Naive thymus-derived CD8-positive, alpha-beta T cell (primary cell): Measurements from ENCODE around the gene GNAI2. TPM values are rescaled to one million over a fixed set of nuclear protein-coding genes. Genes with fewer than 3 reads are reported as not detected.

Experiments
- ATAC-seq, 2 donors: fragments of 150-1000 bp; cut with Tn5 transposase in 1 of 2; sonication (Bioruptor Pico), chemical (Tn5 transposase) in 1 of 2; 1 replicate in 1 of 2; 2 replicates in 1 of 2; pipeline ENCODE4 v1.10.0; 2021; ENCODE audit warnings: mild to moderate bottlenecking in 2 of 2, moderate library complexity in 2 of 2
- POLR2A ChIA-PET: fragments of 350-600 bp; sonication (Branson Sonifier 250); formaldehyde crosslinking; loops from one replicate; lab custom pipeline; 2021; ENCODE audit warnings: antibody characterized with exemption; lab: Charles Lee
- DNase-seq, 10 donors: peaks; one replicate each; pipeline versions ENCODE4 v3.0.0 to v3.0.0-alpha.2; 2020 to 2022
- H3K27ac Mint-ChIP-seq, 10 donors: one replicate each; pipeline ENCODE4 v1.8.0; 2020 to 2022; ENCODE audit warnings: mild to moderate bottlenecking in 10 of 10, mixed read lengths in 10 of 10, moderate library complexity in 4 of 10, inconsistent platforms in 1 of 10
- H3K27me3 Mint-ChIP-seq, 5 donors: one replicate each; pipeline ENCODE4 v1.8.0; 2021 to 2022; ENCODE audit warnings: mixed read lengths in 5 of 5
- H3K36me3 Mint-ChIP-seq, 3 donors: one replicate each; pipeline ENCODE4 v1.8.0; 2020 to 2022; ENCODE audit warnings: mixed read lengths in 3 of 3, mild to moderate bottlenecking in 2 of 3, inconsistent platforms in 1 of 3
- H3K4me1 Mint-ChIP-seq, 4 donors: one replicate each; pipeline ENCODE4 v1.8.0; 2021 to 2022; ENCODE audit warnings: mixed read lengths in 4 of 4
- H3K4me3 Mint-ChIP-seq, 10 donors: one replicate each; pipeline ENCODE4 v1.8.0; 2020 to 2022; ENCODE audit warnings: mild to moderate bottlenecking in 10 of 10, mixed read lengths in 10 of 10, moderate library complexity in 6 of 10, inconsistent platforms in 1 of 10
- H3K9me3 Mint-ChIP-seq, 9 donors: one replicate each; pipeline ENCODE4 v1.8.0; 2020 to 2022; ENCODE audit warnings: mixed read lengths in 9 of 9, mild to moderate bottlenecking in 3 of 9, inconsistent platforms in 1 of 9, moderate library complexity in 1 of 9
- polyA plus RNA-seq, 3 donors: library from polyadenylated mRNA; unstranded; fragments of 300-500 nt; fragmentation: Illumina TruSeq; gene quantifications; one replicate each; pipeline ENCODE4 v1.2.3, GENCODE V29; 2021
- total RNA-seq, 8 experiments: library from RNA in 2 of 8; stranded (reverse) in 2 of 8; gene quantifications; one replicate each; pipeline ENCODE4 v1.2.3 and lab custom pipeline; 2021 to 2026

The GNAI2 gene
- total and polyA plus RNA-seq, 5 experiments from 2014 or later: 253 to 534 (median 405) TPM

- H3K27ac Mint-ChIP-seq: no peak overlapping the region
- no peaks in the 10 kb centered on the region for H3K36me3 Mint-ChIP-seq
- no peaks in the 10 kb centered on the region for H3K9me3 Mint-ChIP-seq
- peaks cover 20 to 61% (median 33%) of the 10 kb centered on the region in 4 donors for H3K4me1 Mint-ChIP-seq
- peak overlapping the region in 1 of 10 donors; percentile 34 for H3K4me3 Mint-ChIP-seq
- no peak for ATAC-seq
- DNase-seq: no peak
- H3K27me3 Mint-ChIP-seq: no peaks in the 10 kb centered on the region
- POLR2A ChIA-PET: interaction anchor here (0.6 to 6.1 kb wide), 8 partner anchors 7 to 887 kb away, joined by 3 to 82 read pairs (median 6); partner anchors contain the start of genes GNAI2 and IFRD2
Measured at GRCh38 chr3:50230104-50230793, 5.8 kb upstream of the GNAI2 start.

DNA sequence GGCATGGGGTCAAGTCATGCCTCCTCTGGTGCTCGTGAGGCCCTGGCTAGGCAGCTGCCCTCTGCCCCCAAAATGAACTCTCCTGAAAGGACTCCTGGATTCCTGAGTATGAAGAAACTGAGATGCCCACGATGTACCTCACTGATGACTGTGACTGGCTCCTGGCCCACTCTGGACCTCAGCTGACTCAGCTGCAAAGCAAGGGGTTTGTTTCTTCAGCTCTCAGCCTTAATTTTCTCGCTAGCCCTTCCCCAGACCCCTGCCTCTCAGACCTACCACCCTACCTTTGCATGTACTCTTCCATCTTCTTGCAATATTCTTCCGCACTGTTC, 5.2 kb upstream of the GNAI2 start:
- no peaks in the 10 kb centered on the region for H3K9me3 Mint-ChIP-seq
- no peaks in the 10 kb centered on the region for H3K36me3 Mint-ChIP-seq
- no peaks in the 10 kb centered on the region for H3K27me3 Mint-ChIP-seq
- H3K27ac Mint-ChIP-seq: peak overlapping the region in 2 of 10 donors; percentile 68 to 83
- ATAC-seq (no peak), DNase-seq (no peak)
- peak overlapping the region in 1 of 10 donors; percentile 2 for H3K4me3 Mint-ChIP-seq
- POLR2A ChIA-PET: interaction anchor here (0.6 to 6.1 kb wide), 6 partner anchors 11 to 887 kb away, joined by 3 to 50 read pairs (median 4); partner anchors contain the start of gene IFRD2
- peaks cover 21 to 63% (median 37%) of the 10 kb centered on the region in 4 donors for H3K4me1 Mint-ChIP-seq

DNA sequence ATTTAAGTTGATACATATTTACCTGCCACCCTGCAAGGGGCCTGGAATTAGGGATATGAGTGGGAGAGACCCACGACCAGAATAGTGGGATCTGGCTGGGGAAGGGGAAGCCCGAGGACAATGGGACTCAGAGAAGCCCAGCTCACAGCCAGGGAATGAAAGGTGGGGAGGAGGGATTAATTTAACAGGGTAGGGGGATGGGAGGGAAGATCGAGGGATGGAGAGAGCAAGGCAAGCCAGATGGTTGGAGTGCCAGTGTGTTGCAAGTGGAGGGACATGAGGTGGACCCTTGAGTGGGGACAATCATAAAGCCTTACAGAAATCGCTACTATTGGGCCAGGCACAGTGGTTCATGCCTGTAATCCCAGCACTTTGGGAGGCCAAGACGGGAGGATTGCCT, 4.4 kb upstream of the GNAI2 start:
- POLR2A ChIA-PET: interaction anchor here (1.3 to 6.1 kb wide), 3 partner anchors 11 to 61 kb away, joined by 4 to 50 read pairs (median 6); partner anchors contain the start of gene IFRD2
- DNase-seq (no peak), ATAC-seq (no peak)
- Mint-ChIP-seq H3K4me1 (peaks cover 19 to 58% (median 34%) of the 10 kb centered on the region in 4 donors), H3K4me3 (no peak overlapping the region), H3K36me3 (no peaks in the 10 kb centered on the region), H3K27me3 (no peaks in the 10 kb centered on the region), H3K9me3 (no peaks in the 10 kb centered on the region), H3K27ac (peak overlapping the region in 2 of 10 donors; percentile 38 to 53)

DNA sequence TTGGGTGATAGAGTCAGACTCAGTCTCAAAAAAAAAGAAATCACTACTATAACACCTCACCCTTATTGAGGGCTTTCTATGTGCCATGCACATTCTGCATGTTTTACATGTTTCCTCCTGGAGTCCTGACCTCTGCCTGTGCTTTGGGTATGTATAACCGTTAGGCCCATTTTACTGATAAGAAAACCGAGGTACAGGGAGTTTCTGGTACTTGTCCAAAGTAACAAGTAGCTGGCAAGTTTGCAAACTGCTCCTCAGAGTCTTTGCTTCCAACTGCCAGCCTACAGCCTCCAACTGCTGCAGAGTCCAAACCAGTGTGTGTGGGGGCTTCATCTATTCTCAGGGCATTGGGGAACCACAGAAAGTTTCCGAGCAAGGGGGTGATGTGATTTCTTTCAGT, 3.7 kb upstream of the GNAI2 start:
- Mint-ChIP-seq H3K36me3 (no peaks in the 10 kb centered on the region), H3K27me3 (no peaks in the 10 kb centered on the region), H3K9me3 (no peaks in the 10 kb centered on the region), H3K4me3 (no peak overlapping the region), H3K27ac (peak overlapping the region in 1 of 10 donors; percentile 74), H3K4me1 (peaks cover 17 to 52% (median 31%) of the 10 kb centered on the region in 4 donors)
- ATAC-seq (no peak), DNase-seq (no peak)
- POLR2A ChIA-PET: interaction anchor here (0.8 to 6.1 kb wide), 3 partner anchors 10 to 105 kb away, joined by 3 to 50 read pairs (median 6); no protein-coding TSS in a partner anchor

DNA sequence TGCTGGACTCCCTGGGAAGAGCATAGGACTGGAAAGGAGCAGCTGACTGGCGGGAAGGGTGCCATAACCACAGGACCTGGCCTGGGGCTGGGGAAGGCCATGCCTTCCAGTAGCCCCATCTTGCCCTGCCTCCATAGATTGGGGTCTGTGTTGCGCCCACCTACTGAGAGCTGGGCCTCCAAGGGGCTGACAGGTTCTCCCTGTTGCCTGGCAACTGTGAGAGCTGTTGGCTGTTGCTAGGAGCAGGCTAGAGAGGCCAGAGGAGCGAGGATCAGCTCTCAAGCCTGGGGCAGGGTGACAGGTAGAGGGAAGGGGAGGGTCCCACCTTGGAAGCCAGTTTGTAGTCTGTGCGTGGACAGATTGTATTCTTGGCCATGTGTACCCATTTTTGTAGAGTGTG, 2.8 kb upstream of the GNAI2 start:
- Mint-ChIP-seq H3K4me3 (peak overlapping the region in 1 of 10 donors; percentile 14), H3K4me1 (peaks cover 15 to 48% (median 29%) of the 10 kb centered on the region in 4 donors), H3K36me3 (no peaks in the 10 kb centered on the region), H3K27me3 (no peaks in the 10 kb centered on the region), H3K9me3 (no peaks in the 10 kb centered on the region), H3K27ac (peak overlapping the region in 5 of 10 donors; percentile 51 to 74 (median 69))
- no peak for DNase-seq
- POLR2A ChIA-PET: interaction anchor here (0.6 to 1.0 kb wide), 5 partner anchors 9 to 104 kb away, joined by 3 read pairs; no protein-coding TSS in a partner anchor
- ATAC-seq: no peak

GRCh38 chr3:50236484-50237132, 604 bp downstream of the GNAI2 start:
- Mint-ChIP-seq H3K9me3 (no peaks in the 10 kb centered on the region), H3K27ac (peak overlapping the region; percentile 93 to 98 (median 96)), H3K36me3 (peaks cover 0 to 8% (median 2%) of the 10 kb centered on the region in 3 donors), H3K4me1 (peaks cover 25 to 63% (median 51%) of the 10 kb centered on the region in 4 donors), H3K4me3 (peak overlapping the region; percentile 94 to 99 (median 98)), H3K27me3 (no peaks in the 10 kb centered on the region)
- ATAC-seq (no peak), DNase-seq (no peak)
- POLR2A ChIA-PET: interaction anchor here (1.0 to 5.6 kb wide), 10 partner anchors 9 to 333 kb away, joined by 4 to 82 read pairs (median 7); partner anchors contain the start of genes HEMK1, HYAL3, IFRD2 and NAA80

DNA sequence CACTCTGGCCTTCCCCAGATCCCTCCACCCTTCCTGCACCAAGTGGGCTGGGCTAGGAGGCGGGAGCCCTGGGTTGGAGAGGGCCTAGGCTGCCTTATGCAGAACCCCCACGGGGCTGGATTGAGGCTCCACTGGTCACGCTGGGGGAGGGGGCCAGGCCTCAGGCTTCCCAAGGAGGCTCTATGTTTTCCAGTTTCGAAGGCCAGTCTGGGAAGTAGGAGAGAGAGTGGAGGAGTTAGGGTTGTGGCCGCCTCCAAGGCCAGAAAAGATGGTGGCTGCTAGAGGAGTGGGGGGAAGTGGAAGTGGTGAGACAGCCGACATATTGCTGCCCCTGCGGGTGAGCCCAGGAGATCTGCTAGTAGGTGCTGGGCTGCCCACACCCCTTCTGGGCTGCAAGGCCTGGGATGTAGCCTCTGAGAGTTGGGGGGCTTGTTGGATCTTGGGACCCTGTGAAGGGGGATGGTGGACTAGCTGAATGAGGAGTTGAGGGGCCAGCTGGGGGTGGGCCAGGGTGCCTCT, 1.2 kb downstream of the GNAI2 start:
- peak in 4 of 10 donors; percentile 35 to 49 (median 46) for DNase-seq
- peaks cover 28 to 69% (median 56%) of the 10 kb centered on the region in 4 donors for H3K4me1 Mint-ChIP-seq
- H3K9me3 Mint-ChIP-seq: no peaks in the 10 kb centered on the region
- no peak for ATAC-seq
- no peaks in the 10 kb centered on the region for H3K27me3 Mint-ChIP-seq
- H3K36me3 Mint-ChIP-seq: peaks cover 0 to 8% (median 2%) of the 10 kb centered on the region in 3 donors
- H3K27ac Mint-ChIP-seq: peak overlapping the region; percentile 93 to 98 (median 96)
- peak overlapping the region; percentile 94 to 99 (median 98) for H3K4me3 Mint-ChIP-seq
- POLR2A ChIA-PET: interaction anchor here (0.6 to 5.6 kb wide), 16 partner anchors 9 to 1820 kb away, joined by 3 to 82 read pairs (median 6); partner anchors contain the start of genes C3orf18, HYAL3, IFRD2 and NAA80

DNA sequence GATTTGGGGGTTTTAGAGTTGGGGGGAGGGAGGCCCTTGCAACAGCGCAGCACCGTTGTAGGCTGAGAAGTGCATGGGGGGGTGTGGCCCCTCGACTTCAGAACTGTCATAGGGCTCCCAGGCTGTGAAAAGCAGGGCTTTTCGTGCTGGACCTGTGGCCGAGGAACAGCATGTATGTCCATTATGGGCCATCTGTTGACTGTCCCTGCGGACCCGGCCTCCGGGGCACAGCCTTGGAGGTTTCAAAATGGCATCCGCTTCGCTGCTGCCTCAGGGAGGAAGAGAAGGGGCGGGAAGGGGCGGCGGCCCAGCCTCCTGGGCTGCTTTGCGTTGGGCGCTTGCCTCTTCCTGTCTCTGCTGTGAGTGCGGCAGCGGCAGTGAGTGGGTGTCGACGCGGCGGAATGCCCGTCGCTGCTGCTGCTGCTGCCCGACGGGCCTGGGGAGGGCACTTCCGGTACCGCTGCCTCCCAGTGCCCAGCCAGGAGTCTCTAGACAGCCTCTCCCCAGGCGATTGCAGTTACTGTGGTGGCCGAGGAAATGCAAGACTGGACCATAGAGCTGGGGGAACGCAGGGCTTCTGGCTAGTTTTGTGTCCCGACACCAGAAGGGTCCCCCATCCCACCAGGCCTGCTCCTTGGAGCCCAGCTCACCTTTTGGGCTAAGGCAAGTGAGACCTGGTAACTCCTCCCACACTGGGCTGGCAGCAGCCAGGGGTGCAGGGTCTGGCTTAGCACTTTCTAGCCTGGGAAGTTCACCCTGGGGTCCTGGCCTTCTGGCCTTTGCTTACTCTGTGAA, 1.9 kb downstream of the GNAI2 start:
- Mint-ChIP-seq H3K4me1 (peaks cover 27 to 70% (median 61%) of the 10 kb centered on the region in 4 donors), H3K27ac (peak overlapping the region; percentile 93 to 98 (median 96)), H3K4me3 (peak overlapping the region; percentile 94 to 99 (median 98)), H3K36me3 (peaks cover 0 to 13% (median 2%) of the 10 kb centered on the region in 3 donors), H3K27me3 (no peaks in the 10 kb centered on the region), H3K9me3 (no peaks in the 10 kb centered on the region)
- peak; percentile 75 to 92 (median 82) for DNase-seq
- peak; percentile 51 to 57 for ATAC-seq
- POLR2A ChIA-PET: interaction anchor here (0.5 to 5.6 kb wide), 17 partner anchors 10 to 1819 kb away, joined by 3 to 82 read pairs (median 5); partner anchors contain the start of genes C3orf18, HYAL3, IFRD2 and NAA80

- peaks cover 0 to 14% (median 2%) of the 10 kb centered on the region in 3 donors for H3K36me3 Mint-ChIP-seq
- no peak for DNase-seq
- no peaks in the 10 kb centered on the region for H3K9me3 Mint-ChIP-seq
Measured at GRCh38 chr3:50238549-50239026, 2.6 kb downstream of the GNAI2 start.

DNA sequence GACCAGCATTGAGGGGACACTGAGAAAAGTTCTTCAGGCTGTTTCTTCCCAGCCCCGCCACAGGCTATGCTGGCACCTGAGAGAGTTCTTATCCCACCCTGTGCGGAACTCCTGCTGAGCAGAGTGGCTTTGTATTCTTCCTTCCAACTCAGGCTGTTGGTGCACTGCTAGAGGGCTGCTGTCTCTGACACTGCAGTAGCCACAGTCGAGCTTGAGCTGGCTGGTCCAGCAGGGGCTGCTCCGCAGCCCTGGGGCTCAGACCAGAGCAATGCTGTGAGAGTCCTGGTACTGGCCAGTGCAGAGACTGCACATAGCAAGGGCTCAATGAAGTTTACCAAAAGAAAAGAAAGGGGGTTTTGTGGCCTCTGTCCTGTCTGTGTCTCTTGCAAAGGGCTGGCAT, 3.6 kb downstream of the GNAI2 start:
- Mint-ChIP-seq H3K4me1 (peaks cover 30 to 78% (median 71%) of the 10 kb centered on the region in 4 donors), H3K4me3 (peak overlapping the region; percentile 68 to 99 (median 98)), H3K9me3 (no peaks in the 10 kb centered on the region), H3K27me3 (no peaks in the 10 kb centered on the region), H3K36me3 (peaks cover 0 to 21% (median 2%) of the 10 kb centered on the region in 3 donors), H3K27ac (peak overlapping the region; percentile 82 to 98 (median 94))
- DNase-seq (no peak), ATAC-seq (no peak)
- POLR2A ChIA-PET: interaction anchor here (0.5 to 5.6 kb wide), 2 partner anchors 8 to 19 kb away, joined by 3 to 72 read pairs; no protein-coding TSS in a partner anchor

More at GRCh38 chr3:50238549-50239026, 2.6 kb downstream of the GNAI2 start:
- H3K27ac Mint-ChIP-seq: peak overlapping the region; percentile 93 to 98 (median 96)
- POLR2A ChIA-PET: interaction anchor here (0.7 to 5.6 kb wide), 8 partner anchors 9 to 103 kb away, joined by 3 to 82 read pairs (median 4); partner anchors contain the start of gene IFRD2
- no peak for ATAC-seq
- no peaks in the 10 kb centered on the region for H3K27me3 Mint-ChIP-seq
- H3K4me1 Mint-ChIP-seq: peaks cover 27 to 69% (median 65%) of the 10 kb centered on the region in 4 donors
- H3K4me3 Mint-ChIP-seq: peak overlapping the region; percentile 94 to 99 (median 98)

GRCh38 chr3:50241163-50241562, 5.2 kb downstream of the GNAI2 start:
- Mint-ChIP-seq H3K4me1 (peaks cover 34 to 86% (median 76%) of the 10 kb centered on the region in 4 donors), H3K4me3 (peak overlapping the region; percentile 22 to 84 (median 74)), H3K9me3 (no peaks in the 10 kb centered on the region), H3K27me3 (no peaks in the 10 kb centered on the region), H3K36me3 (peaks cover 0 to 22% (median 2%) of the 10 kb centered on the region in 3 donors), H3K27ac (peak overlapping the region; percentile 84 to 96 (median 93))
- POLR2A ChIA-PET: interaction anchor here (4.4 kb wide), 1 partner anchor 12 kb away, joined by 50 read pairs; no protein-coding TSS in a partner anchor
- DNase-seq: no peak
- ATAC-seq: no peak
